Gastrocnemius medialis (tissue), 4 donors: Measurements from ENCODE around the gene SMIM13.

Experiments used
- POLR2A ChIP-seq, 2 donors: fragments of 450-650 bp; IDR thresholded peaks; one replicate each; pipeline ENCODE4 v1.6.1; 2017; ENCODE audit warnings: antibody characterized with exemption in 2 of 2, mild to moderate bottlenecking in 2 of 2, moderate library complexity in 2 of 2
- TF ChIP-seq, protein P1 (sequence below), 5 experiments: fragments of 450-650 bp in 3 of 5; fragments of 200-600 bp in 2 of 5; sonication (generic) in 2 of 5; IDR thresholded peaks in 4 of 5; conservative IDR thresholded peaks in 1 of 5; 1 replicate in 4 of 5; 2 replicates in 1 of 5; pipeline ENCODE4 v1.5.1; 2016 to 2019; ENCODE audit warnings: antibody characterized with exemption in 5 of 5, mild to moderate bottlenecking in 3 of 5, moderate library complexity in 3 of 5

DNA sequence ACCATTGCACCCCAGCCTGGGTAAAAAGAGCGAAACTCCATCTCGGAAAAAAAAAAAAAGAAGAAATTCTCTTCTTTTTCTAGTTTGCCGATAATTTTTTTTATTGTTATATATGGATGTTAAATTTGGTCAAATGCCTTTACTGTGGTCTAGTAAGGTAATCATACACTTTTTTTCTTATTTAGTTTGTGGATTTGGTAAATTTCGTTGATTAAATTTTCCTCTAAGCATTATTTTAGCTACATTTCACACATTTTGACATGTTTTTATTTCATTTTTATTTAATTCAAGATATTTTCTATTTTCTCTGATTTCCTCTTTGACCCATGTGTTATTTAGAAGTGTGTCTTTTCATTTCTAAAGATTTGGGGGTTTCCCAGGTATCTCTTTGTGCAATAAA is 31.6 kb upstream of the SMIM13 start:
- TF ChIP-seq POLR2A (IDR thresholded peaks at IDR 0.05), result no peak
- TF ChIP-seq, protein P1, sequence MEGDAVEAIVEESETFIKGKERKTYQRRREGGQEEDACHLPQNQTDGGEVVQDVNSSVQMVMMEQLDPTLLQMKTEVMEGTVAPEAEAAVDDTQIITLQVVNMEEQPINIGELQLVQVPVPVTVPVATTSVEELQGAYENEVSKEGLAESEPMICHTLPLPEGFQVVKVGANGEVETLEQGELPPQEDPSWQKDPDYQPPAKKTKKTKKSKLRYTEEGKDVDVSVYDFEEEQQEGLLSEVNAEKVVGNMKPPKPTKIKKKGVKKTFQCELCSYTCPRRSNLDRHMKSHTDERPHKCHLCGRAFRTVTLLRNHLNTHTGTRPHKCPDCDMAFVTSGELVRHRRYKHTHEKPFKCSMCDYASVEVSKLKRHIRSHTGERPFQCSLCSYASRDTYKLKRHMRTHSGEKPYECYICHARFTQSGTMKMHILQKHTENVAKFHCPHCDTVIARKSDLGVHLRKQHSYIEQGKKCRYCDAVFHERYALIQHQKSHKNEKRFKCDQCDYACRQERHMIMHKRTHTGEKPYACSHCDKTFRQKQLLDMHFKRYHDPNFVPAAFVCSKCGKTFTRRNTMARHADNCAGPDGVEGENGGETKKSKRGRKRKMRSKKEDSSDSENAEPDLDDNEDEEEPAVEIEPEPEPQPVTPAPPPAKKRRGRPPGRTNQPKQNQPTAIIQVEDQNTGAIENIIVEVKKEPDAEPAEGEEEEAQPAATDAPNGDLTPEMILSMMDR (IDR thresholded peaks at IDR 0.05 in 4 of 5, conservative IDR thresholded peaks at IDR 0.05 in 1 of 5), result no peak
